Measurements from ENCODE around the gene CSNK1E.
A peak's percentile ranks its signal among the peaks of the same experiment; 100 is the strongest.

Gene CSNK1E

DNA sequence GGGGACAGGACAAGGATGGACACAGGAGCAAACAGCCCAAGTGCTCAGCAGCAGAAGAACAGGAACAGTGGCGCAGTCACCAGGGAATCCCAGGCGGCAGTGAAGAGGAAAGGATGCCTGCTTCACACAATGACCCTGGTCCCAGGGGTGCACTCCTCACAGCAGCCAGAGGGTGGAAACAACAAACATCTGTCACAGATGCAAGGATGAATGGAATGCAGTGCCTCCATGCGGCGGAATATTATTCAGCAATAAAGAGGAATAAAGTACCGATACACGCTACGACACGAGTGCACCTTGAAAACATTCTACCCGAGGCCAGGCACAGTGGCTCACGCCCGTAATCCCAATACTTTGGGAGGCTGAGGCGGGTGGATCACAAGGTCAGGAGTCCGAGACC, 12.7 kb downstream of the CSNK1E start:
- no peak for FAIRE-seq

DNA sequence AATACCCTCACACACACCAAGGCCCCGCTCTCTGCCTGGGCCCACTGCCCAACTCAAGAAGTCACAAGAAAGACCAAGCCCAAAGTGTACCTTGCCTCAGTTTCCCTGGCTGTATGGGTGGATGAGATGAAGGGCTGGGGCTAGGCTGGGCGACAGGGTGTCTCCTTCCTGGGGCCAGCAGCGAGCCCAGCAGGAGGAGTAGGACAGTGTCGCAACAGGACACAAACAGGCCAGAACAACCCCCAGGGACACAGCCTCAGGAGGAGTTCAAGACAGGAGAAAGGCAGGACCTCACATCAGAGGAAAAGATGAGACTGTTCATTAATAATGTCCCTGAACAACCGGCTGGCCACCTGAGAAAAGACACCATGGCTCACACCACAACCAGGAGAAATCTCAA, 13.3 kb downstream of the CSNK1E start:
- FAIRE-seq = no peak

DNA sequence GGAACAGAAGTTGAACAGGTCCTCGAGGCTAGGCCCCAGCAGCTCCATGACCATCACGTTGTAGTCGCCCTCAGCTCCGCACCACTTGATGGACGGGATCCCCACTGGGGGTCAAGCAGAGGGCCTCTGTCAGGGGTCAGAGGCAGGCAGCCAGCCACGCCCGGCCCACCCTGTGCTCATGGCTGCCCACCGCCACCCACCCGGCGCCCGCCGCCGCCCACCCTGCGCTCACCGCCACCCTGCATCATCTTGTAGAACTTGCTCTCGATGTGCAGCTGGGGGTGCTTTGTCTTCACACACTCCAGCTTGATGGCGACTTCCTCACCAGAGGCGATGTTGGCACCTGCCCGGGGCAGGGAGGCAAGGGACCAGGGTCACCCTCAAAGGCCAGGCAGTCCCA, 14.3 kb downstream of the CSNK1E start:
- no peak for FAIRE-seq

DNA sequence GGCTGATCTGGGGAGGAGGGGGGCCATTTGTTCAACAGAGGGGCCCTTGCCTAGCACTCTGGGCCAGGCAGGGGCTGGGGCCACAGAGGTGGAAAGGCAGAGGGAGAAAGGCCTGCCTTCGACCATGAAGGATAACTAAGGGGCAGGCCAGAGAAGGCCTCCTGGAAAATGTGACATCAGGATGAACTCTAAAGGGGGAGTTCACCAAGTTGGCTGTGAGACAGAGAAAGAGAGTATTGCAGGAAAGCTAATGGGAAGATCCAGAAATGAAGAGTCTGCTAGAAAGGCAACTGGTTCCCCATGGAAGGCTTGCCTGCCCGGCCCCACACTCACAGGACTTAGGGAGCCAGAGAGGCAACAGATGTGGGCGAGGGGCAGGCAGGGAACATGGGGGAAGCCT, 16.3 kb downstream of the CSNK1E start:
- FAIRE-seq = no peak

DNA sequence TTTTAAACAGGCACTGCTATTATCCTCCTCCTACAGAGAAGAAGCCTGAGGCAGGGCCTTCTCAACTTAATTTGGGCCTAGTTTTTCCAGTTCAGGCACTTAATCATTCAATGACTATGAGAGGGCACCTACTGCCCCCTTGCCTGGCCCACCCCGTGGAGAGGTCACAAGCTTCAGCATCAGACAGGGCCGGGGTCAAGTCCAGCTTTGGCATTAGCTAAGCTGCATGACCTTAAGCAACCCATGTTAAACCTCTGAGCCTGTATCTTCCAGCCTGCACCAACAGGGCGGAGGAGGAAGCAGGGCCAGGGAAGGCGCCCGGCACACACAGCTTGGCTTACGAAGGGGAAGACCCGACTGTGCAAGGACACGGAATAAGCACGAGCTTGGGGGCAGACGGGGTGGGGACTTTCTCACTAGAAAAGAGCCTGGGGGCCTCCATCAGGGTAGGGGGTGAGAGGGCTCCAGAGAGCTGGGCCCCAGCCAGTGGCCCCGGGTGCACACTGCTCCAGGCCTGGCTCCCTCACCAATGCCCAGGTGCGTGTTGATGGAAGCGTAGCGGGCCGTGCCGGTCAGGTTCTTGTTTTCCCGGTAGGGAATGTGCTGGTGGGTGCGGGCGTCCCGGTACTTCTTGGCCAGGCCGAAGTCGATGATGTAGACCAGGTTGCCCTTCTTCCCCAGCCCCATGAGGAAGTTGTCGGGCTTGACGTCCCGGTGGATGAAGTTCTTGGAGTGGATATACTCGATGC, 16.9 kb downstream of the CSNK1E start:
- no peak for FAIRE-seq

DNA sequence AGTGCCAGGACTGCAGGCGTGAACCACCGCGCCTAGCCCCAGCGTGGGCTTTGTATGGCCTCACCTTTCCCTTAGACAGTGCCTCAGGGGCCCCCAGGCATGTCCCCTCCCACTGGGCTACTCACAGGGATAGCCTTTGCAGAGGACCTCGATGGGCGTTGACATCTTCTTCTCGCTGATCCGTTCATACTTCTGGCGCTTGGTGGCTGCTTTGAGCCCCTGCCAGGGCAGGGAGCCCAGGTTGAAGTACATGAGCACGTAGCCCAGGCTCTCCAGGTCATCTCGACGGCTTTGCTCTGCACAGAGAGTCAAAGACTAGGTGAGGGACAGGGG, 17.5 kb downstream of the CSNK1E start:
- no peak for FAIRE-seq

DNA sequence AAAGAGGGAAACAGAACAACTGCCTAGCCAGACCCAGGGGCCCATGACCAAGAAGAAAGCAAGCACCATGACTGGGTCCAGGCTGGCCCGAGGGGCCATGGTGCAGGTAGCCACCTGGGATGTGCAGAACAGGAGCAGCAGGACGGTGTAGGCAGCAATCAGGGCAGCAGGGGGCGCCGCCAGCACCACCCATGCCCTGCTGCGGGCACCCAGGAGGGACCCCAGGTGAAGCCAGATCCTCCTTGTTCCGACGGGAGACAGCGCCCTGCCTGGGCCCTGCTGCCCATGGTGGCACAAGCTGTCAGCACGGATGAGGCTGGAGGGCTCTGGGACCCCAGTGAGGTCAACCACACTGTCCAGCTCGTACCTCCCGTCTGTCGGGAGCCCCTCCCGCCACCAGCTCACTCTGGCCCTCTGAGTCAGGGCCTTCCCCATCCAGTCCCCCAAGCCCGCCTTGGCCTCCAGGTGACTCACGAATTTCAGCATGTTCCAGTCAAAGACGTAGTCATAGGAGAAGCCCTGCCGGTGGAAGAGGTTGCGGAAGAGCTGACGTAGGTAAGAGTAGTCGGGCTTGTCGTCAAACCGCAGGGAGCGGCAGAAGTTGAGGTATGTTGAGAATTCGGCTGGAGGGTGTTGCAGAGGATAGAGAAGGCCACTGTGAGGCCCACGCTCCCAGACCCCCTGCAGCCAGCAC, 18.8 kb downstream of the CSNK1E start:
- no peak for FAIRE-seq

DNA sequence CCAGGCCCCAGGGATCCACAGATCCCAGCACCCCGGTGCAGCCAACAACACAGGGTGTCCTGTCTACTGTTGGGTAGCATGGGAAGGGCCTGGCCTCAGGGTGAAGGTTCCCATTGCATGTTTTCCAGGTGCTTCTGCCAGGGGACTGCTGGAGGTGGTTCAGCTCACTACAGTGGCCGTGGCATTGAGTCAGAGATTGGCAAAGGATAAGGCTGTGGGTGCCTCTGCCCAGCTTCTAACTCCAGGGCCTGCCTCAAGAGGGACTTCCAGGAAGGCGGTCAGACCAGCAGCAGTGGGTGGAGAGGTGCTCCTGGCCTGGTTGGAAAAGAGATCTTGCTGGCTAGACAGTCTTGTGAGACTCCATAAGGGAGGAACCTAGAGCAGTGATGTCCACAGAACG, 20.9 kb downstream of the CSNK1E start:
- FAIRE-seq = no peak

DNA sequence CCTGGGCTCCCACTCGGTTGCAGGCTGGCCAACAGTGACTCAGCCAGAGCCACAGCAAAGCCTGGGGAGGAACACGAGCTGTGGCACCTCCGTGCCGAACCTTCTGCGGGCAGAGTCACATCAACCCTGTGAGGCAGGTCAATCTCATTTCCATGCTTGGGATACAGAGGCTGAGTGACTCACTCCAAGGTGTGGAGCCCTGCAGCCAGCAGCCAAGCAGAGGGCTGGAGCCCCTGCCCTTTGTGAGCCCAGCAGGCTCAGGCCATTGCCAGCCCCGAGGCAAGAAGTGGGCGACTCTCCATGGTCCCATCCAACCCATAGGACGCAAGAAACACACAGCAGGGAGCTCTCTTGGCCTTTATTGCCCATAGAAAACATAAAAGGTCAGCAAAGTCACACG, 21.4 kb downstream of the CSNK1E start:
- no peak for FAIRE-seq

DNA sequence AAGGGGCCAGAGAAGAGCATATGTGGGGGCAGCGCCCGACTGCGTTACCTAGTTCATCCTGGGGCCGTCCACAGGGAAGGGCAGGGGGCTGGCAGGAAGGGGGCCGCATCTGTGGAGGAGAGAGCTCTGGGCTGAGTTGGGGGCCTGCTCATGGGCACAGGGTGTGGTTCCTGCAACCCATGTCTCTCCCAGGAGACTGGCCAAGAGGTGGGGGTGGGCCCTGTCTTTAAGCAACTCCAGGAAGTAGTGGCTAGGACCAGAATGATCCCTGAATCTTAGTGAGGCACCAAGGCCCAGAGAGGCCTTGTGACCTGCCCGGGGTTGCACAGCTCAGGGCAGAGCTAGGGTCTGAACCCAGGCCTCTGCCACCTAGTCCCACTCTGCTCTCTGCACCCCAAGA, 21.9 kb downstream of the CSNK1E start:
- FAIRE-seq = no peak

DNA sequence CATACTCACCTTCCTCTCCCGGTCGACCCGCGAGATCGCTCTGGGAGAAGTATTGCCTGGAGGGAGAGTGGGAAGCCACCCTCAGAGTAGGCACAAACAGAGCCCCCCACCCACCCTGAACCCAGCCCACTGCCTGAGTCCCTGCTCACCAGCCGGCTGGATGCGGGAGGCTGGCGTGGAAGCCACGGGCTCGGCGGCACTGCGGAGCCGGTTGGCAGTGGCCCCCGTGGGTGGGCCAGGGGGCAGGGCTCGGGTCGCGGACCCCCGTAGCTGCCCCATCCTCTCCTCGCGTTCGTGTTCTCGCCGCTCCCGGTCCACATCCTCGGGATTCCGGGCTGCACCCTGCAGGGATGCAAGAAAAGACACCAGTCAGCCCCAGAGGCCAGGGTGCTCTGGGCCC, 23.0 kb downstream of the CSNK1E start:
- FAIRE-seq = no peak

DNA sequence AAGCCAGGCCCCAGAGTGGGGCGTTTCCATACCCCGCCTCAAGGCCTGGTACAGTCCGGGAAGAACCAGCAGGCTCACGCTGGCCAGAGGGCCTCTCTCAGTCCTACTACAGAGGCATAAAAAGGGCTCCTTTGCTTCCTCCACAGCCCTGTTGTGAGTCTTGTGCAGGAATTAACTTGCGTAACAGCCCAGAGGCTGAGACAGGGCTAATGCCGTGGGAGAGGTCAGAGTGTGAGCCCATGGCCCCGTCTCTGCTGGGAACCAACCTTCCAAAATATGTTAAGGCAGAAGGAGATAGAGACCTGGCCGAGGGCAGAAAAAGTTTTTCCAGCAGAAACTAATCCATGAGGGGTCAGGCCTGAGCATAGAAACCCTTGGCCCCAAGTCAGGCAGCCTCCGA, 24.5 kb downstream of the CSNK1E start:
- no peak for FAIRE-seq

DNA sequence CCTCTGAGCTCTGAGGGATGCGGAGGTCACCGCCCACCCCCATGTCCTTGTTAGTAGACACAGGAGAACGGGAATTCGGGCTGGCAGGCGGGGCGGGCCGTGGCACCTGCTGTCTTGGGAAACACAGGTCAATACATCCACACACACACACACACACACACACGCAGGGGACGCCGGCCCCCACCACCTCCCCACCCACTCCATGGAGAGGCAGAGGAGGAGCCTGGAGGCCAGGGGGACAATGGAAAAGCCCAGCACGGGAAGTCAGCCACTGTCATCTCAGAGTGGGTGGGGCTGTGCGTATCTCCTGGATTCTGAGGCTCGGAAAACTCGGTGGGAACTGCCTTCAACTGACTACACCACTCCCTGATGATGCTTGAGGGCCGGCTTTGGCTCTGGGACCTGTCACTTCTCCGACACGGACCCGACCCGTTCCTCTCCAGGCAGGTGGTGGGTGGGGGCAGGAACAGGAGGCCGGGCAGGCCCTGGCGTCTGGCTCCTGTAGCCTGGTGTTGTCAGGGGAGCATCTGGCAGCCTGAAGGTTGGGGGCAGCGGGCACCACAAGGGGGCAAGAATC, 25.9 kb downstream of the CSNK1E start:
- no peak for FAIRE-seq

DNA sequence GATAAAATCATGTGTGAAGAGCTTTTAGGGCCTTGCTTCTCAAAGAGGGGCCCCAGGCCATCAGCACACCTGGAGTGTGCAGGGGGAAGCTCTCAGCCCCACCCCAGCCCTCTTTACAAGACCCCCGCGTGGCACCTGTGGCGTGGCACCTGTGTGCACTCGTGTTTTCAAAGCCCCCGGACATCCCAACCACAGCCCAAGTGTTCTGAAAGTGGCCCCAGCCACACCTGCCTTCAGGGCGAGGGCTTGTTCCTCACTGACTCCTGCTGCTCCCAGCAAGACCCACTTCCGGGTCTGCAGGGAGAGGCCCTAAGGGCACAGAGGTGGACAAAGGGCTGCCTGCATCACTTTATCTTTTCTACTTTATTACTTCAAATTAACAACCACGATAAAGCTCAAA, 26.9 kb downstream of the CSNK1E start:
- no peak for FAIRE-seq

DNA sequence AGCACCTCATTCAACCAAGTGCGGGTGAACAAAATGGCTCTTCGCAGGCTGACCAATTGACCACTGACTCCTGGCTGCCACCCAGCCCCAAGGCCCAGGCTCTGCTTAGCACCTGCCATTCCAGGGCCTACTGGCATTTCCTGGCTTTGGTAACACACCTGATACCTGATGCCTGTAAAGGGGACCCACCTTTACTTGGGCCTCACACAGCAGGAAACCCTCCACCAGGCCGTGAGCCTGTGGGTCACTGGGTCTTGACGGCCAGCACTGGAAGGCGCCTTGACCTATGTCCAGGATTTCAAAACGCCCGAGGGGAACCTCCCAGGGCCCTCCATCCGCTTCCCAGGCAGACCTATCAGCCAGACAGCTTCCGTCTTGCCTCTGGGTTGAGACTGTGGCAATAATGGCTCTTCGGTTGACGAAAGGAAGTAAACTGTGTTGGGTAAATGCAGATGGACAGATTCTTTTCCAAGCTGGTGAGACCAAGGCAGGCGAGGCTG, 27.6 kb downstream of the CSNK1E start:
- FAIRE-seq = no peak

DNA sequence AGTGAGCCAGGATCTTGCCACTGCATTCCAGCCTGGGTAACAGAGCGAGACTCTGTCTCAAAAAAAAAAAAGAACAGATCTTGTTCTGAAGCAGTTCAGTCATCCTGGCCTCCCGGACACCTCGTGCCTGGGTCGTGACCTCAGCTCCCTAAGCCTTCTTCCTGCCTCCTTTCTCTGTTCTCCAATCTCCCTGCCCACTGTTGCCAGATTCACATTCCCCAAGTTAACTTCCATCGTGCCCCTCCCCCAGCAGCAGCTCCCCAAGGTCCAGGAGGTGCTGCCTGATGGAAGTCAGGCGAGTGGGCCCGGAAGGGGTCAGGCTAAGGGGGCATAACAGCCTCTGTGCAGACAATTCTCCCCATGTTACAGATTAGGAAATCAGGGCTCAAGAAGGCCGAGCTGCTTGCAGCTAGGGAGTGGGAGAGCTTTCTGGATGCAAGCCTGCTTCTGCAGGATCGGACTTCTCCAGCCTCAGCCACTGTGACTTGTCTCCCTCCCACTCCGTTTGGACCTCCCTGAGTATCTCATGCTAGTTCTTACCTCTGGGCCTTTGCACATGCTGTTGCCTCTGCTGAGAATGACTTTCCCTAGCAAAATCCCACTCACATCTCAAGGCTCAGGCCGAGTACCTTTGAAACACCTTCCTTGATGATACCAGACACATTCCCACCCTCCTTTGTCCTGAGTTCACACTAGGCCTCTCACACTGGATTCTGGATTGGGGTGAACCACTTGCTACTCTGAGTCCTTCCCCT, 30.1 kb downstream of the CSNK1E start:
- FAIRE-seq = no peak

DNA sequence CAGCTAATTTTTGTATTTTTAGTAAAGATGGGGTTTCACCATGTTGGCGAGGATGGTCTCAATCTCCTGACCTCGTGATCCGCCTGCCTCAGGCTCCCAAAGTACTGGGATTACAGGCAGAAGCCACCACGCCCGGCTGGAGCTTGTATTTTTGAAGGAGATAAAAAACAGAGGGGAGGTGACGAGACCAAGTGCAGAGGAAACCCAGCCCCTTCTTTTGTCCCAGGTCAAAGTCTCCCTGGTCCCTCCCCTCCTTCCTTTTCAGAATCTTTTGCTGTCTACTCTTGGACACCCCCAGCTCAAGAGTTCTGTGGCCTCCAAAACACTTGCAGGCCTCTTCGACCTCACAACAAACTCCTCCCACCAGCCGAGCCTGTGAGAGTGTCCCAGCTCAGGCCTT, 32.2 kb downstream of the CSNK1E start:
- no peak for FAIRE-seq

DNA sequence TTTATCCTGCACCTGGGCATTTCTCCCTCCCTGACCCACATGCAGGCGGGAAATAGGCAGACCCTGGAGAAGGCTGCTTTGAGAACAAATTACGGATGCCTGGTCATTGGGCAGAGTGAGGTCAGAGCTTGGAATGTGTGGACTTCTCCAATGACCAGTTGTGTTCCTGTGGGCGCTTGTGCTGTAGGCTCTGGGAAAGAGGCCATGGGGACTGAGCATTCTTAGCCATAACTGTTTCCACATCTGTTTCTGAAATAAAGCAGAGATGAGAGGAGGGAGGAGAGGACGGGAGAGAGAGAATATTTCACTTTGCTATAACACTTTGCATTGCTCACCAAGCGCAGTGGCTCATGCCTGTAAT, 33.2 kb downstream of the CSNK1E start:
- FAIRE-seq = peak; percentile 81

DNA sequence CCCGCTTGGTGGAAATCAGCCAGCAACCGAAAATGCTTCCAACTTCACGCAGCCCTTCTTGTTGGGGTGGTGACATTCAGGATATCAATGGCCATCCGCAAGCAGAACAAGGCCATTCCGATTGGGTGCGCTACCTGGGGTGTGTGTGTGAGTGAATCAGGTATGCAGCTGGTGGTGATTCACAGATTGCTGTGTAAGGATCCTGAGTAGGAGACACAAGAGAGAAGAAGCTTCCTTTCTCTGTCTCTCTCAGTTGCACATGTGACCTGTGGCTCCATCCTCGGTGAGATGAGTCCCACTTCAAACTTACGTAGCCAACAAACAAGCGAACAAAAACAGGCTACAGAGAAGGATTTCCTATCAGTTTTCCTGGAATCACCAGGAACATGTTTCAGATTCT, 34.8 kb downstream of the CSNK1E start:
- FAIRE-seq = no peak

DNA sequence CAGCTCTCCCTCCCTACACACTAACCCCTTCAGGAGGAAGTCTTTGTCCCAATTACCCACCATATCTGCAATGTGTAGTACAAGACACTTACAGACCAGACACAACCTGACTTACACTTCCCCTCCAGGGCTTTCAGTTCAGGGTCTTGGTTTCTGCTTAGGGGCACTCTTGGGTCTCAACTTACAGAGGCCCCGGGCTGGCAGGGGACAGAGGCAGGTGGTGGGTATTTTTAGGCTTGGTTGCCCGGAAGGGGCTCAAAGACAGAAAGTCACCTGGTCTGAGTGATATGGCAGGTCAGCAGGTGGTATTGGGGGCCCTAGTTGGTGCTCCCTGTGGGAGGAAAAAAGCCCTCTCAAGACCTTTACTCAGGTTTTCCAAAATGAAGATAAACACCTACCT, 41.1 kb downstream of the CSNK1E start:
- FAIRE-seq = no peak

DNA sequence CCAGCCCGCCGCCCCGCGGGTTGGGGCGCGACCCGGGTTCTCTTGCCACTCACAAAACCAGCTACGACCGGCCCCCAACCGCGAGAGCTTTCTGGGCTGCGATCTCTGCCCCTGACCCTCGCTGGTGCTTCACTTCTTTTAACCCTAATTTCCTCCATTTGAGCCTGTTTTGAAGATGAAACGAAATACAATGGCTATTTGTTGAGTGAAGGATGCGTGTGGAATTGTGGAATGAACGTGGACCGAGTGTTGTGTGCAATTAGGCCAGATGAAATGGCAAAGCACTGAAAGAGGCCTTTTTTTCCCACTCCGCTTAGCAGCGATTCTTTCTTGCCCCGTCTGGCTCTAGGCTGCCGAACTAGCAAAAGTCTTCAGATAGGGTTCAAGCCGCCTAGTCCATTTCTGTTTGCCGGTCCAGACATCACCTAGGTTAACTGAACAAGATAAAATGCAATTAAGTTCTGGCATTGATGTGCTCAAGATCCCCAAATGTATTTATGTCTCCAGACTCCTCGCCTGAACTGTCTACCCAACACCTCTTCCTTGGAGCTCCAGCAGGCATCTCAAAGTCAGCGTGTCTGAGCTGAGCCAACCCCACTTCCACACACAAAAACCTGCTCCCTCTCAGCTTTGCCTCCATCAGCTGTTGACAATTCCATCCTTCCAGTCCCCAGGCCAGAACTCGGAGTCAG, 44.0 kb downstream of the CSNK1E start:
- no peak for FAIRE-seq

DNA sequence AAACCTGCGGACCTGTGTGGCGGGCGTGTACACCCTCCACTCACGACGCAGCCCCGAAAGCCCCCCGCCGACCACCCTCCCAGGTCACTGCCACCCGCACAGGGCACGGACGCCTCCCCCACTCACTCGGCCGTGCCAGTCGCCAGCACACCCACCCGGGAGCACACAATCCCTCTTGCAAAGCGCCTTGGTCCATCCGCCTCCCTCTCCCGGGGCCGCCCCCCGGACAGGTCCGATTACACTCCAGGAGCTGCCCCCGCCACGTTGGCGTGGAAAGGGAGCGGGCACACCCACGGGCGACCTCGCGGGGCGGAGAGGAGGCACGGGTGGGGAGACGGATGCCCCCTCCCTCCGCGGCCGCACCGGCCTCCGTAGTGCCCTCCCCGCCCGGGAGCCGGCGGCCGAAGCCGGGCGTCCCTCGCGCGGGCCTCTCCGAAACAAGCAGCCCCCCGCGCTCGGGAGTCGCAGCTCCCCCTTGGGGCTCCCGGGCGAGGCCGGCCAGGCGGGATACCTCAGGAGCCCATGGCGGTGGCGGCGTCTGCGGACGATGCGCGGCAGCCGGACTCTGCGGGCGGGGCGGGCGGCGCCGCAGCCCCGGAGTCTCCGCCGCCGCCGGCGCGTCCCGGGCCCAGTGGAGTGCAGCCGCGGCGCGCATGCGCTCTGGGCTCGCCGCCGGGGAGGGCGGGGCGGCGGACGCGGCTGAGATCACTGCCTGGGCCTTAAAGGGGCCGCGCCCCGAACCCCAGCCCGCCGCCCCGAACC, 44.7 kb downstream of the CSNK1E start, which contains the start of gene TMEM184B:
Gene TMEM184B, minus strand, starts transcription at position 638 of the 762 bp plus-strand sequence. CDS start 25,049 bp downstream, outside the sequence.
- FAIRE-seq = no peak

Measured in endometrium (tissue), 2 donors.